ENCODE measurements around the gene CALN1.

The CALN1 gene

DNA sequence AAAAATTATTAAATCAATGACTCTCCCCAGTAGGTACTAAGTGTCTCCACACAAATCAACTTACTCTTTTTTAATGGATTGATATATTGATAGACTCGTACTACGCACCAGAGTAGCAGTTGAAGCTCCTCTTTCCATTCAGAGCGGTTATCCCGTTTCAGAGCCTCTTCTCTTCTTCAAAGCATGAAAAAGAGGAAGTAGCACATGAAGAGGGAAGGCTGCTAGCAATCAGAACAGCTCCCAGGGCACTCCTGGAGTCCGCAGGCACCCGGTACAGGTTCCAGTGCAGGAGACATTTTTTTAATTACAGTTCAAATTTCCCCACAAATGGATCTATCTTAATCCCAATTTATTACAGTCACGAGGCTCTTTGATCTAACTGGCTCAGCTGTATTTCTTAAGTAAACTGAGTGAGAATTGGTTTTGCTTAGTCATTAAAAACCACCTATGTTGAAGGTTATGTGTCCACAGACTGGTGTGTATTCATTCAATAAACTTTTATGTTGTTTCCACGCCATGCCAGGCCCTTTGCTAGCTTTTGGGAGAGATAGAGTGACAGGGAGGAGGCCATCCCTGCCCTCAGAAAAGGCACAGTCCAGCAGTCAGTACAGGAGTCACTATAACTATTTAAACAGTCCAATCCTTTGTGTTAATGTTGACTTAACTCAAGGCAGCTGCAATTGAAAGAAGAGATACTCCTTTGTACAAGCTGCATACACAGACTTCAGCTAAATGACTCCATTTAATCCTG is 32.1 kb upstream of the CALN1 start:
- DNase-seq (ENCODE audit: low read depth), result no peak
- H3K4me3 ChIP-seq (replicated peaks; ENCODE audit: low read depth, low read length), result no peak overlapping the region
- TF ChIP-seq, protein P1, sequence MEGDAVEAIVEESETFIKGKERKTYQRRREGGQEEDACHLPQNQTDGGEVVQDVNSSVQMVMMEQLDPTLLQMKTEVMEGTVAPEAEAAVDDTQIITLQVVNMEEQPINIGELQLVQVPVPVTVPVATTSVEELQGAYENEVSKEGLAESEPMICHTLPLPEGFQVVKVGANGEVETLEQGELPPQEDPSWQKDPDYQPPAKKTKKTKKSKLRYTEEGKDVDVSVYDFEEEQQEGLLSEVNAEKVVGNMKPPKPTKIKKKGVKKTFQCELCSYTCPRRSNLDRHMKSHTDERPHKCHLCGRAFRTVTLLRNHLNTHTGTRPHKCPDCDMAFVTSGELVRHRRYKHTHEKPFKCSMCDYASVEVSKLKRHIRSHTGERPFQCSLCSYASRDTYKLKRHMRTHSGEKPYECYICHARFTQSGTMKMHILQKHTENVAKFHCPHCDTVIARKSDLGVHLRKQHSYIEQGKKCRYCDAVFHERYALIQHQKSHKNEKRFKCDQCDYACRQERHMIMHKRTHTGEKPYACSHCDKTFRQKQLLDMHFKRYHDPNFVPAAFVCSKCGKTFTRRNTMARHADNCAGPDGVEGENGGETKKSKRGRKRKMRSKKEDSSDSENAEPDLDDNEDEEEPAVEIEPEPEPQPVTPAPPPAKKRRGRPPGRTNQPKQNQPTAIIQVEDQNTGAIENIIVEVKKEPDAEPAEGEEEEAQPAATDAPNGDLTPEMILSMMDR (IDR thresholded peaks at IDR 0.05; ENCODE audit: low read length, missing control alignments), result no peak

DNA sequence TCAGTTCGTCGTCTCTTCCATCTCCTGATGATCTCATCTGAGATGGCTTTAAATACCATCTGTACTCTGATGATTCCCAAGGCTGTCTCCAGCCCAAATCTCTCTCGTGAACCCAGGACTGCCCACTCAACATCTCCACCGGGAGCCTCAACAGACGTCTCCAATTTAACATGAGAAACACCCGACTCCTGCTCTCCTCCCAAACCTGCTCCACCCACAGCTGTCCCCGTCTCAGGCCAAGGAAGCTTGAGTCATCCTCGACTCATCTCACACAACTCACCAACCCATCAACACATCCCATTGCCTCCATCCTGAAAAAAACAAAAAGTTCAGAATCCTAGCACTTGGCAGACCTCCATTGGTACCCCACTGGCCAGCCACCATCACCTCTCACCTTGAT is 29.7 kb upstream of the CALN1 start:
- TF ChIP-seq, protein P1 (IDR thresholded peaks at IDR 0.05; ENCODE audit: low read length, missing control alignments), result no peak

DNA sequence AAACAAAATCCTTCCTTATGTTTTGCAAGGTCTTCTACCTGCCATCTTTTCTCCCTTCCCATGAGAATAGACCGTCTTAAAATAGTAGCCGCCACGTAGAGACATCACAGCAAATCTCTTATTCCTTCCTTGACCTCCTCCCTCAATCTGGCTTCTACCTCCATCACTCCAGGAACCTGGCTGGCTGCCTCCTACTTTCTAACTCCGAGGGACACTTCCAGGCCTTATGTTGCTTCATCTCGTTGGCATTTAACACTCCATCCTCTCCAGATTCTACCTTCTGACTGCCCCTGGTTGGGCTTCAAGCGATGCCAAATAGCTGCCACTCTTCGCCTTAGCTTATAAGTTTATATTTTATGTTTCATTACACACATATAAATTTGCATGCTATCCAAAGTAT is 26.4 kb upstream of the CALN1 start:
- no peak for DNase-seq (ENCODE audit: low read depth)
- no peak overlapping the region for H3K4me3 ChIP-seq (replicated peaks; ENCODE audit: low read depth, low read length)
- TF ChIP-seq, protein P1 (IDR thresholded peaks at IDR 0.05; ENCODE audit: low read length, missing control alignments), result no peak

More for the DNA sequence above, 29.7 kb upstream of the CALN1 start:
- DNase-seq (ENCODE audit: low read depth), result no peak
- no peak overlapping the region for H3K4me3 ChIP-seq (replicated peaks; ENCODE audit: low read depth, low read length)

DNA sequence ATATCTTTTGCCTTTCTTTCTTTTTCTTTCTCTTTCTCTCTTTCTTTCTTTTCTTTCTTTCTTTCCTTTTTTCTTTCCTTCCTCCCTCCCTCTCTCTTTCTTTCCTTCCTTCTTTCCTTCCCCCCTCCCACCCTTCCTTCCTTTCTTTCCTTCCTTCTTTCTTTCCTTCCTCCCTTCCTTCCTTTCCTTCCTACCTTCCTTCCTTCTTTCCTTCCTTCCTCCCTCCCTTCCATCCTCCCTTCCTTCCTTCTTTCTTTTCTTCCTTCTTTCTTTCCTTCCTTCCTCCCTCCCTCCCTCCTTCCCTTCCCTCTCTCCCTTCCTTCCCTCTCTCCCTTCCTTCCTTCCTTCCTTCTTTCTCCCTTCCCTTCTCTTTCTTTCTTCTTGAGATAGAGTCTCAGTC is 25.5 kb upstream of the CALN1 start:
- TF ChIP-seq, protein P1 (IDR thresholded peaks at IDR 0.05; ENCODE audit: low read length, missing control alignments), result no peak
- no peak for DNase-seq (ENCODE audit: low read depth)
- H3K4me3 ChIP-seq (replicated peaks; ENCODE audit: low read depth, low read length), result no peak overlapping the region

DNA sequence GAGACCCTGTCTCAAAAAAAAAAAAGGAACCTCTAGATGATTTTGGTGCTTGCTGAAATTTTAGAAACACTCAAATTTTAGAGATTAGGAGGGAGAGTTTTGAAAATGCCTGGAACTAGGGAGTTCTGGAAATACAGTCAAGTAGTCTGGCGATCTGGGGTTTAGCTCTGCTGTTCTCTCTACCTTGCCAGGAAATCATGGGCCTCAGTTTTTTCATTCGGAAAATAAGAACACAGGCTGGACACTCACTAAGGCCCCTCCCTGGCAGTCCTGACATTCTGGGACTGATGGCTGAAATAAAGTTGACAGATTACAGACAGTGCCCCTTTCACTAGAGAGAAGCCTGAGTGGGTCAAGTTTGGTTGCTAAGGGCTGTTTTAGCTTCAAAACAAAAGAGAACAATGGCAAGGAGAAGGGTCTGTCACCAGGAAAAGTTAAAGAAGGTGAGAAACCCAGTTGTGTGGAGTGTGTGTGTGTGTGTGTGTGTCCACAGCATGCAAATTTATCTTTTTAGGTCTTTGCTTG is 25.0 kb upstream of the CALN1 start:
- no peak for DNase-seq (ENCODE audit: low read depth)
- TF ChIP-seq, protein P1 (IDR thresholded peaks at IDR 0.05; ENCODE audit: low read length, missing control alignments), result no peak
- H3K4me3 ChIP-seq (replicated peaks; ENCODE audit: low read depth, low read length), result no peak overlapping the region

DNA sequence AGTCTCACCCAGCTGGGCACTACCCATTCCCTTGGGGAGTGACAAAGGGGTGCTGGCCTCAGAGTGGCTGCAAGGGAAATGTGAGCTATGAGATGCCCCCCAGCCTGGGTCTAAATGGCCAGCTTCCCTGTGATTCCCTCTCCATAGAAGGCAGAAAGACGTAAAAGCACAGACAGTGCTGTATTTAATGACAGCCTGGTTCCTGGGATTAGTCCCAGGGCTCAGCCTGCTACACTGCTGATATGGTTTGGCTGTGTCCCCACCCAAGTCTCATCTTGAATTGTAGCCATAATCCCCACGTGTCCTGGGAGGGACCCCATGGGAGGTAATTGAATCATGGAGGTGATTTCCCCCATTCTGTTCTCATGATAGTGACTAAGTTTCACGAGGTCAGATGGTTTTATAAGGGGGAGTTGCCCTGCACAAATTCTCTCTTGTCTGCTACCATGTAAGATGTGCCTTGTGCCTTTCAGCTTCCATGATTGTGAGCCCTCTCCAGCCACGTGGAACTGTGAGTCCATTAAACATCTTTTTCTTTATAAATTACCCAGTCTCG is 23.9 kb upstream of the CALN1 start:
- no peak overlapping the region for H3K4me3 ChIP-seq (replicated peaks; ENCODE audit: low read depth, low read length)
- TF ChIP-seq, protein P1 (IDR thresholded peaks at IDR 0.05; ENCODE audit: low read length, missing control alignments), result no peak
- no peak for DNase-seq (ENCODE audit: low read depth)
